Measurements from ENCODE around the gene CNTN4. TPM values are rescaled to one million over a fixed set of nuclear protein-coding genes. Genes with fewer than 3 reads are reported as not detected.

CNTN4 gene
- total RNA-seq, 1 donor from 2014 or later: 16.1 TPM

- no peaks in the 10 kb centered on the region for H3K4me1 Mint-ChIP-seq (ENCODE audit: low read depth)
- H3K4me3 Mint-ChIP-seq (ENCODE audit: low read depth): no peak overlapping the region
- H3K27me3 Mint-ChIP-seq: peaks cover 7% of the 10 kb centered on the region
- H3K9me3 Mint-ChIP-seq (ENCODE audit: low read depth): no peaks in the 10 kb centered on the region
- no peak for DNase-seq (ENCODE audit: low spot score, unreplicated experiment)
- no peak overlapping the region for H3K27ac Mint-ChIP-seq
- no peak for TF ChIP-seq CTCF (IDR thresholded peaks at IDR 0.05; ENCODE audit: unreplicated experiment)
- no peaks in the 10 kb centered on the region for H3K36me3 Mint-ChIP-seq (ENCODE audit: insufficient read depth)
Observed at GRCh38 chr3:2790266-2790815, 691.7 kb downstream of the CNTN4 start.

GRCh38 chr3:2792432-2792831 lies 693.8 kb downstream of the CNTN4 start:
- Mint-ChIP-seq H3K36me3 (ENCODE audit: insufficient read depth) (no peaks in the 10 kb centered on the region), H3K4me3 (ENCODE audit: low read depth) (no peak overlapping the region), H3K9me3 (ENCODE audit: low read depth) (no peaks in the 10 kb centered on the region), H3K4me1 (ENCODE audit: low read depth) (no peaks in the 10 kb centered on the region), H3K27me3 (peaks cover 2% of the 10 kb centered on the region), H3K27ac (no peak overlapping the region)
- TF ChIP-seq CTCF (IDR thresholded peaks at IDR 0.05; ENCODE audit: unreplicated experiment): no peak
- DNase-seq (ENCODE audit: low spot score, unreplicated experiment): no peak

- Mint-ChIP-seq H3K4me3 (ENCODE audit: low read depth) (no peak overlapping the region), H3K4me1 (ENCODE audit: low read depth) (no peaks in the 10 kb centered on the region), H3K27ac (no peak overlapping the region), H3K36me3 (ENCODE audit: insufficient read depth) (no peaks in the 10 kb centered on the region), H3K9me3 (ENCODE audit: low read depth) (peaks cover 2% of the 10 kb centered on the region), H3K27me3 (peaks cover 2% of the 10 kb centered on the region)
- TF ChIP-seq CTCF (IDR thresholded peaks at IDR 0.05; ENCODE audit: unreplicated experiment): no peak
- no peak for DNase-seq (ENCODE audit: low spot score, unreplicated experiment)
Observed at GRCh38 chr3:2793987-2794386, 695.3 kb downstream of the CNTN4 start.

- Mint-ChIP-seq H3K36me3 (ENCODE audit: insufficient read depth) (no peaks in the 10 kb centered on the region), H3K4me3 (ENCODE audit: low read depth) (no peak overlapping the region), H3K27ac (peak overlapping the region; percentile 3), H3K4me1 (ENCODE audit: low read depth) (no peaks in the 10 kb centered on the region), H3K9me3 (ENCODE audit: low read depth) (peaks cover 4% of the 10 kb centered on the region), H3K27me3 (no peaks in the 10 kb centered on the region)
- DNase-seq (ENCODE audit: low spot score, unreplicated experiment): no peak
- TF ChIP-seq CTCF (IDR thresholded peaks at IDR 0.05; ENCODE audit: unreplicated experiment): no peak
Observed at GRCh38 chr3:2802429-2802828, 703.8 kb downstream of the CNTN4 start.

GRCh38 chr3:2807514-2807913 lies 708.8 kb downstream of the CNTN4 start:
- no peak overlapping the region for H3K4me3 Mint-ChIP-seq (ENCODE audit: low read depth)
- H3K27me3 Mint-ChIP-seq: no peaks in the 10 kb centered on the region
- no peaks in the 10 kb centered on the region for H3K4me1 Mint-ChIP-seq (ENCODE audit: low read depth)
- H3K27ac Mint-ChIP-seq: no peak overlapping the region
- no peaks in the 10 kb centered on the region for H3K36me3 Mint-ChIP-seq (ENCODE audit: insufficient read depth)
- no peaks in the 10 kb centered on the region for H3K9me3 Mint-ChIP-seq (ENCODE audit: low read depth)
- no peak for TF ChIP-seq CTCF (IDR thresholded peaks at IDR 0.05; ENCODE audit: unreplicated experiment)
- DNase-seq (ENCODE audit: low spot score, unreplicated experiment): no peak

Data from progenitor cell of endocrine pancreas (in vitro differentiated cells).